Breast epithelium (tissue), 3 donors: Measurements from ENCODE around the gene SCARB2.

Source experiments
- CTCF ChIP-seq, 3 donors: fragments of 450-650 bp; IDR thresholded peaks; one replicate each; pipeline ENCODE4 v1.5.1; 2016 to 2017; ENCODE audit warnings: antibody characterized with exemption in 3 of 3, mild to moderate bottlenecking in 3 of 3, moderate library complexity in 3 of 3
- POLR2A ChIP-seq: fragments of 450-650 bp; IDR thresholded peaks from one replicate; pipeline ENCODE4 v1.6.1; 2016; ENCODE audit warnings: antibody characterized with exemption, mild to moderate bottlenecking, moderate library complexity
- POLR2AphosphoS5 ChIP-seq, 3 donors: sonication (generic); formaldehyde crosslinking; IDR thresholded peaks; one replicate each; pipeline ENCODE4 v1.6.1; 2017; ENCODE audit warnings: antibody characterized with exemption in 3 of 3

- TF ChIP-seq POLR2A (no peak), CTCF (IDR thresholded peaks at IDR 0.05) (no peak), POLR2AphosphoS5 (IDR thresholded peaks at IDR 0.05) (no peak)
Measured at GRCh38 chr4:76120199-76120598, 93.4 kb downstream of the SCARB2 start.
